ENCODE measurements around the gene CMTM6.
"Not testable (repeated sequence)": the region's sequence is repeated elsewhere in the genome, so short reads cannot be mapped to it uniquely, and the experiment has no call there.

CMTM6 gene

DNA sequence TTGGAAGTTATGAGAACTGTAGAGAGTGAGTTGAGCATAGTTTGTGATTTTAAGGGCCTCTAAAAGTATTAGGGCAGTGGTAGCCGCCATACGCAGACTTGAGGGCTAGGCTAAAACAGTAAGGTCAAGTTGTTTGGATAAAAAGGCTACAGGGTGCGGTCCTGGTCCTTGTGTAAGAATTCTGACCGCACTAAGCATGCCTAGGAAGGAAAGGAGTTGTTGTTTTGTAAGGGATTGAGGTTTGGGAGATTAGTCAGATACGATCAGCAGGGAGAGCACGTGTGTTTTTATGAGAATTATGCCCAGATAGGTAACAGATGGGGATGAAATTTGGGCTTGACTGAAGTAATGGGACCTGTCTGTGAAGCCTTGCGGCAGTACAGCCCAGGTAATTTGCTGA, 39.2 kb downstream of the CMTM6 start:
- DNase-seq: not testable (repeated sequence)

DNA sequence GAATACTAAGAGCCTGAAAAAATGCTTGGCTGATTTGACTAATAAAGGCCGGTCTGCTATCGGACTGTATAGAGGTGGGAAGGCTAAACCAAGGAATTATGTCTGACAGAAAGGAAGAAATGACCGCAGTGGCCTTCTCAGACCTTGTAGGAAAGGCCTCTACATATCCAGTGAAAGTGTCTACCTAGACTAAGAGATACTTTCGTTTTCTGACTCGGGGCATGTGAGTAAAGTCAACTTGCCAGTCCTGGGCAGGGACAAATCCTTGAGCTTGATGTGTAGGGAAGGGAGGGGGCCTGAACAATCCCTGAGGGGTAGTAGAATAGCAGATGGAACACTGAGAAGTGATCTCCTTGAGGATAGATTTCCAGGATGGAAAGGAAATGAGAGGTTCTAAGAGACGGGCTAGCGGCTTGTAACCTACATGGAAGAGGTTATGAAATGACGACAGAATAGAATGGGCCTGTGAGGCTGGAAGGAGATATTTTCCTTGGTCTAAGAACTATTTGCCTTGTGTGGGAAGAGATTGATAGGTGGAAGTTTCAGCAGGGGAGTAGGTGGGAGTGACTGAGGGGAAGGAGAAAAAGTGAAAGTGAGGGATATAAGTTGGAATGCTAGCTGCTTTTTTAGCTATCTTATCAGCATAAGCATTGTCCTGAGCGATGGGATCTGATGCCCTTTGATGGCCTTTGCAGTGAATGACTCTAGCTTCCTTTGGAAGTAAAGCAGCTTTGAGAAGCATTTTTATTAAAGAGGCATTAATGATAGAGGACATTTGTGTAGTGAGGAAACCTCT, 40.3 kb downstream of the CMTM6 start:
- DNase-seq: not testable (repeated sequence)

DNA sequence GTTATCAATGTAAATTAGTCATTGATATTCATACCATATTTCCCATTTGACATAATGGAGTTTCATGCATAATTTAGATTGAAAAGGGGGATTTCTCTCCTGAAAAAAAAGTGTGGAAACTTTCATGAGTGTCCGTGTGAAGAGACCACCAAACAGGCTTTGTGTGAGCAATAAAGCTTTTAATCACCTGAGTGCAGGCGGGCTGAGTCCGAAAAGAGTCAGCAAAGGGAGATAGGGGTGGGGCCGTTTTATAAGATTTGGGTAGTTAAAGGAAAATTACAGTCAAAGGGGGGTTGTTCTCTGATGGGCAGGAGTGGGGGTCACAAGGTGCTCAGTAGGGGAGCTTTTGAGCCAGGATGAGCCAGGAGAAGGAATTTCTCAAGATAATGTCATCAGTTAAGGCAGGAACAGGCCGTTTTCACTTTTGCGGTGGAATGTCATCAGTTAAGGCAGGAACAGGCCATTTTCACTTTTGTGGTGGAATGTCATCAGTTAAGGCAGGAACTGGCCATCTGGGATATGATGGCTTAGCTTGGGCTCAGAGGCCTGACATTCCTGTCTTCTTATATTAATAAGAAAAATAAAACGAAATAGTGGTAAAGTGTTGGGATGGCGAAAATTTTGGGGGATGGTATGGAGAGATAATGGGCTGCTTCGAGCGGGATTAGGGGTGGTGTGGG, 41.7 kb downstream of the CMTM6 start:
- not testable (repeated sequence) for DNase-seq

GRCh38 chr3:32460031-32460749, 42.5 kb downstream of the CMTM6 start:
- DNase-seq: no peak

DNA sequence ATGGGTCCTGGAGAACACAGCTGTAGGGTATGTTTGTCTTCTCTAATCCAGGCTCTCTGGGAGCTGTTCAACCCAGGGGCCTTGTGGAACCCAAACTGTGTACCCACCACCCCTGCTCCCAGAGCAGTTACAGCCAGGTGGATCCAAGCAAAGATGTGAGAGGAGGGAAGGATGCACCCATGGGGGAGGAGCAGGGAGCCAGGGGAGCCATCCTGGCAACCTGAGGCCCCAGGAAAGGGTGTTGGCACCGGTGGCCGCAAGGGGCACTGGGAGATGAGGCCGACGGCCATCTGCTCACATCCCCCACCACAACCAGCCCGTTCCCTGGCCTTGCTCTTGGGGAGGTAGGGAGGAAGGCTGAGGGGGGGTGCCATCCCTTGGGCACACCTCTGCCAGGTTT, 43.2 kb downstream of the CMTM6 start:
- DNase-seq: no peak

DNA sequence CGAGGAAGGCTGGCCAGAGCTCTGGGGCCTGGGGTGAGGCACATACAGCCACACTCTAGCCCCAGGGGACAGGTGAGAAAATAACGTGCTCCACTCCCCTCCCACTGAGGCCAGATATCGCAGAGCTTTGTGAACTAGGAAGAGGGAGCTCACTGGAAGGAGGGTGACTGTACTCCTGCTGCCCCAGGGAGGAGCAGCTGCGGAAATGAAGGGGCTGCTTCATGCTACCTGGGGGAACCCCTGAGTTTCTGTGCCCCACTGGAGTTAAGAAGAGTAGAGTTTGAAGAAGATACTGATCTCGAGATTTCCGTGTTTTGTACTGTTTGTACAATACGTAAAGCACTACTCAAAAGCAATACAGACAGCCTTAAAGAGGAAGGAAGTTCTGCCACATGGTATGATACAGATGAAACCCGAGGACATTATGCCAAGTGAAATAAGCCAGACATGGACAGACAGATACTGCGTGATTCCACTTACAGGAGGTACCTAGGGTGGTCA, 44.6 kb downstream of the CMTM6 start:
- no peak for DNase-seq

DNA sequence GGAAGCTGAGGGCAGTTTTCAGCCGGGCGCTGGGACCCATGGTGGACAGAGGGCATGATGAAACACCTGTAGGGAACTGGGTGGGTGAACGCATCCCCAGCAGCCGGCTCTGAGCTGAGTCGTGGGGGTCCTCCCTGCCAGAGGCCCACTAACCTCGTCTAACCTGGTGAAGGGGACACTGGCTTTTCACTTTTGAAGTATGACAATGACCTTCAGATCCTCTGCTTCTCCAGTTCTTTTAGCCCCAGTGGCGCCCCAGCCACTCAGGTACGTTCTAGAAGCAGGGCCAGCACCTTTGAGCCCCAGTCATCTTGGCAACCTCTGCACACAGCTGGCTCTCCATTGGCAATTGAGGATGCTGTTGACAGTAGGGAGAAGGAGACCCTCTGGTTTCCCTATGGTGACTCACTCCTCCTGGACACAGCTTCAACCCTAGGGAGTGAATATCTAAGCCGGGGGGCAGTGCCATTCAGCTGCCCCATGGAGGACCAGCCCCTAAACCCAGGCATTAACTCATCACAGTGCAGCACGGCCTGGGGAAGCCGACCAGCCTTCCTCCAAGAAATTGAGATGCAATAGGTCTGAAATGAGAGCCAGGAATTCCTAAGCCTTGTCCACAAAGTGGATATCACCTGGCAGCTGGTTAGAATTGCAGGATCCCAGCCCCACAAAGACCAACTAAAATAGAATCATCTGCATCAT, 46.1 kb downstream of the CMTM6 start:
- DNase-seq: no peak

DNA sequence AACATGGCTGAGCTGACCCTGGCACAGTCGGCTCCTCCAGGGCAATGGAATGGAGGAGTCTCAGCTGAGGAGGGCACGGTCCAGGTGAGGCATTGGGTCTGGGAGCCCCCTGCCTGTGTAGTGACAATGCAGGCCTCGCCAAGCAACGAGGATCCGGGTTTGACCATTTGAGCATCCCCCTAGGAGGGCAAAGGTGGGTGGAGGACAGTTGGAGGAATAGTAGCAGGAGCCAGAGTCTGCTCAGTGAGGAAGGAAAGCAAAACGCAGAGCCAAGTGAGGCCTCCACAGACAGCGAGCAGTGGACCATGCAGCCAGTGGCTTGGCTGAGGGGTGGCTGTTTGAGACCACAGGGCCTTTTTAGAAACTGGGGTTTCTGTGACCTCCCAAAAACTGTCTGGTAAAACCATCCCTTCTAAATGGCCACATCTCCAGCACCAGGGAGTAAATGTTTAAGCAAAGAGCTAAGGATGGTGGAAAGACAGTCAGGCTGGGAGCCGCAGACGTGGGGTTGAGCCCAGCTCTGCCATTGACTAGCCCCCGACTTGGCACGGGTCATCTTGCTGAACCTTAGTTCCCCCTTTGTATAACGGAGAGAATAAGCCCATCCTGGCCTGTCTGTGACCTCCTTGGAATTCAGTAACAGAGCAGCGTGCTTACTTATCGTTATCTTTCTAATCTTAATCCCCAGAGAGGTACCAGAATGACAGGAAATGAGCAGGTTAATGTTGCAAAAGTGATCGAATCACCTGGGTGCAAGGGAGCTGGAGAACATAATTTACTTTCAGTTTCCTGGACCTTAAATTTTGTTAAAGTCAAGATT, 46.8 kb downstream of the CMTM6 start:
- no peak for DNase-seq

- no peak for DNase-seq
Observed at GRCh38 chr3:32454731-32455608, 47.7 kb downstream of the CMTM6 start.

DNA sequence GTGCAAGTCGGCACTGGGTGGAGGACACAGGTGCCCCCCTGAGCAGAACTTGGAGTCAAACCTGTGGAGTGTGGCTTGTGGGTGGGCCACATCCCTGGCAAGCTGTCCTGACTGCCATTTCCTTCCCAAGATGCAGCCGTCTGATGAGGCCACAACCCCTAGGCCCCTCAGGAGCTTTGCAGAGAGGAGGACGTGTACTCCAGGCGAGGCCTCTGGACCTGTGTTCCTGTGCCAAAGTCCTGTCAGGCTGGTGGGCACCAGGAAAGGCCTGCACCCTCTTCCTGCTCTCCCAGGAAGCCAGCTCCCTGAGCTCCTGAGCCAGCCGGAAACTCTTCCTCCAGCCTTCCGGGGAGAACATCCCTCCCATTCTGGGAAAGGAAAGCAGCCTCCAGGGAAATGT, 48.5 kb downstream of the CMTM6 start:
- DNase-seq: no peak

GRCh38 chr3:32453346-32453745, 49.3 kb downstream of the CMTM6 start:
- no peak for DNase-seq

- DNase-seq: no peak
Observed at GRCh38 chr3:32452009-32452408, 50.6 kb downstream of the CMTM6 start.

DNA sequence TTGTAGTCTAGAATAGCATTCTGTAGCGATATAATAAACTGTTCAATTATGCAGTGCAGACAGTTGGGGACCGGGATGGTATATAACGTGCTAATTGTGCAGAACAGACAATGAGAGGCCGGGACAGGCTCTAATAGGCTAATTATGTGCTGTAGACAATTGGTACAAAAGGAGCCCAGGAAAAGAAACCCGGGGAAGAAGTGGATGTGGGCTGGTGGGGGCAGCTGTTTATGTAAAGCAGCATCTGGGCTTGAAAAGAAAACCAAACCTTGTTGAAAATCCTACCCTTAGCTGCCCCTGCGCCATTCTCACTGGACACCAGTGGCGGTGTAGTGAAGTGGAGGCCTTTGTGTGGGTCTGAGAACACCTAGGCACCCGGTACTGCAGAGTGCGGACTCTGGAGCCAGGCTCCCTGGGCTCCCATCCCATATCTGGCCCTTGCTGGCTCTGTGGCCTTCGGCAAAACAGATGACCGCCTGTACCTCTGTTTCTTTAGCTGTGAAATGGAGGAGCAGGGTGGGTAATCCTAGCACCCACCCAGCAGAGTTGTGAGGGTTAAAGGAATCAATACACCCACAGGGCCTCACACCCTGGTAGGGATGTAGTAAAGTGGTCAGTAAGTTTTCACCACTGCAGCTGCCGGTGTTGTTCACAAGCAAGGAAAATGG, 51.5 kb downstream of the CMTM6 start:
- DNase-seq: no peak

DNA sequence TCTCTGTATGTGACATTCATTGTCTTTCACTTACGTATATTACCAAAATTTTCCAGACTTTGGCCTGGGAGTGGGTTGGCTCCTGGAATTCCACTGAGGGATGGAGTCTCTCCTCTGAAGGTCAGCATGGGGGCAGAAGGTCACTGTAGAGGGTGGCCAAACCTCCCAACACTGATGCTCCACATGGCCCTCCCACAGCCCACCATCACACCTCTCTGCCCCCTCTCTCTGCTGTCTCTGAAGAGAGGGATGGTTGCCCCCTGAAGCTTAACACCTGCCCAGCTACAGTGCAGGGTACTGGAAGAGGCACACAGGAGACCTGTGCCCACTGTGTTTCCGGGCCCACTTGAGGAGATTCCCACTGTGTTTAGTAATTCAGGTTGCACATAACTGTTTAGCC, 52.2 kb downstream of the CMTM6 start:
- no peak for DNase-seq

DNA sequence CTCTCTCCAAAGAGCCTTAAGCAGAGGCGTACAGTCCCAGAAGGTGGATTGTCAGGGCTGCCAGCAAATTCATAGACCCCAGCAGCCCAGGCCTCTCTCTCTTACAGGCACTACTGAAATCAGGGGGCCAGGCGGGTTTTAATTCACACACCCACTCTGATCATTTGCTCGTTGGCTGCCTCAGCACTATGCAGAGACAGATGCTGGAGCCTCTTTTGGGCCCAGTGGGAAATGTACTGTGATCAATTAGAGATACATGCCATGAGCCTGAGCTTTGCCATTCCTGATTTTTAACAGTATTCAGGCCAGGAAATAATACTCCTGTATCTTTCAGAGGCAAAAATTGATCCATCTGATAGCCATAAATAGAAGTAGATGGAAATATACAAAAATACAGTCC, 53.0 kb downstream of the CMTM6 start:
- no peak for DNase-seq

DNA sequence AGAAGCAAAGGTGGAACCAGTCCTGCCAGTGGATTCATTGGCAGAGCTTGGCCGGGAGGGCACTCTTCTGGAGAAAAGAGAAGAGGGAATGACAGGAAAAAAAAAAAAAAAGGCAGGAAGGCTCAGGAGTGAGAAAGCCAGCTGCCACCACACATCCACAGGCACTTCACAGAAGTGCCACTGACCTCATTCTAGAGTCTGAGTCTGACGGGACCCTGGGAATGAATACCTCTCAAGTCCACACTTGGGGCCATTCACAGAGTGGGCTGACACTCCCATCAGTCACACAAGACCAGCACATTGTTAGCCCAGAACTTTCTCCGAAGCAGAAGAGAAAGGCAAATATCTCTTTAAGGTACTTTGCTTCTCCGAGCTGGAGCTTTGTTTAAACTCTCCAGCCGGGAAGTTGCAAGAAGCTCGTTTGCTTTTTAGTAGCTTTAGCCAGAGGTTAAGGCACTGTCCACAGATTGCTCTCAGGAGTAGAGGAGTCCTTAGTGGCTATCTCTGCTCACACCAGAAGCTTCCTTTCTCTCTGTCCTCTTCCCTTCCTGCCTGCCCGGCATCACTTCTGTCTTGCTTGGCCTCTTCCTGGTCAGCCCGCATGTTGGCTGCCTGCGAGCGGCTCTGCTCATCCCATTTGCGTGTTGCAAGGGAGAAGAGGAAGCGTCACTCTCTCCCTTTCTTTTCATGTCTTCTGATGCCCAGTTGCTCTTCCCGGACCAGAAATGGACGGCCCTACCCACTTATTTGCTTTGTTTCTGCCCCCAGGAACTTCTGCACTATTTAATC, 53.8 kb downstream of the CMTM6 start:
- no peak for DNase-seq

DNA sequence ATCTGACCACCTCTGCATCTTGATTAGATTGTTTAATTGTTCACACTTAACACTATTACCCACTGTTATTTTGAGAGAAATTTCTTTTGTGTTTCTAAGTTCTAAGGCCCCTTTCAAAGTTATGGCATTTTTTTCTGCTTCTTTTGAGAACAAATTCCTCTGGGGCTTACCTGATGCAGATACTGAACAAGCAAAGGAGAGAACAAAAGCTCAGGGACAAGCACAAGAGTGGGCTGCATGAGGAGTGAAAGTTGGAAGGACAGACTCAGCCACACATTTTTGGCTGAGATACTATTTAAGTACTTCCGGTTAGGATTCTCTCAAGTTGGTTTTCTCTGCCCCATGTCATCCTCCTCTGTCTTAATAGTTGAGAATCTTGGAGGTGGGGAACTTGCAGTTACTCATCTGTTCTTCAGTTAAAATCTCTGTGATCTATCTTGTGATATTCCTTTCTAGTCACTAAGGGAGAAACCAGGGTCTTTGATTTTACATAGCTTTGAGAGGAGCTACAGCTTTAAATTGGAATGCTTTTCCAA, 54.7 kb downstream of the CMTM6 start:
- no peak for DNase-seq

DNA sequence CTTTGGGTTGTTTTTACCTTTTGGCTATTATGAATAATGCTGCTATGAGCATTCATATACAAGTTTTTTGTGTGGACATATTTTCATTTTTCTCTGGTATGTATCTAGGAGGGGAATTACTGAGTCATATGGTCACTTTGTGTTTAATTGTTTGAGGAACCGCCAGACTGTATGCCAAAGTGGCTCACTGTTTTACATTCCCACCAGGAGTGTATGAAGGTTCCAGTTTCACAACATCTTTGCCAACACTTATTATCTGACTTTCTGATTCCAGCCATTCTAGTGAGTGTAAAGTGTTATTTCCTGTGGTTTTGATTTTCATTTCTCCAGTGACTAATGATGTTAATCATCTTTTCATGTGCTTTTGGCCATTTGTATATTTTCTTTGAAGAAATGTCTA, 59.2 kb downstream of the CMTM6 start:
- peak; percentile 80 for DNase-seq

GRCh38 chr3:32442766-32443165, 59.9 kb downstream of the CMTM6 start:
- peak; percentile 43 for DNase-seq

All from NCI-H226 (cell line).